Upper lobe of left lung (tissue), 4 donors: ENCODE data around the gene ESPNL.

Source experiments
- POLR2A ChIP-seq, 4 donors: fragments of 450-650 bp; IDR thresholded peaks; one replicate each; pipeline ENCODE4 v1.5.1; 2016 to 2017; ENCODE audit warnings: antibody characterized with exemption in 4 of 4, mild to moderate bottlenecking in 2 of 4
- POLR2AphosphoS5 ChIP-seq, 2 donors: sonication (generic); formaldehyde crosslinking; IDR thresholded peaks; one replicate each; pipeline ENCODE4 v1.5.1; 2017; ENCODE audit warnings: antibody characterized with exemption in 2 of 2
- TF ChIP-seq, protein P1 (sequence below), 6 experiments: fragments of 450-650 bp in 4 of 6; fragments of 200-600 bp in 2 of 6; sonication (generic) in 2 of 6; IDR thresholded peaks; one replicate each; pipeline ENCODE4 v1.5.1; 2016 to 2019; ENCODE audit warnings: antibody characterized with exemption in 6 of 6

DNA sequence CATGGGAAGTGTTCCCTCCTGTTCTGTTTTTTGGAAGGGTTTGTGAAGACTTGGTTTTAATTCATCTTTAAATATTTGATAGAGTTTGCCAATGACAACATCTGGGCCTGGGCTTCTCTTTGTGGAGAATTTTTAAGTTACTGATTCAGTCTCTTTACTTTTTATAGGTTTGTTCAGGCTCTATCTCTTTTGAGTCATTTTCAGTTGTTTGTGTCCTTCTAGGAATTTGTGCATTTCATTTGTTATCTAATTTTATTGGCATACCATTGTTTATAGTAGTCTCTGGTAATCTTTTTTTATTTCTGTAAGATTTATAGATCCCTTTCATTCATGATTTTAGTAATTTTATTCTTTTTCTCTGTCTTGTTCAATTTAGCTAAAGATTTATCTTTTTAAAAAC is 24.7 kb upstream of the ESPNL start:
- TF ChIP-seq POLR2A (IDR thresholded peaks at IDR 0.05), result no peak
- TF ChIP-seq, protein P1, sequence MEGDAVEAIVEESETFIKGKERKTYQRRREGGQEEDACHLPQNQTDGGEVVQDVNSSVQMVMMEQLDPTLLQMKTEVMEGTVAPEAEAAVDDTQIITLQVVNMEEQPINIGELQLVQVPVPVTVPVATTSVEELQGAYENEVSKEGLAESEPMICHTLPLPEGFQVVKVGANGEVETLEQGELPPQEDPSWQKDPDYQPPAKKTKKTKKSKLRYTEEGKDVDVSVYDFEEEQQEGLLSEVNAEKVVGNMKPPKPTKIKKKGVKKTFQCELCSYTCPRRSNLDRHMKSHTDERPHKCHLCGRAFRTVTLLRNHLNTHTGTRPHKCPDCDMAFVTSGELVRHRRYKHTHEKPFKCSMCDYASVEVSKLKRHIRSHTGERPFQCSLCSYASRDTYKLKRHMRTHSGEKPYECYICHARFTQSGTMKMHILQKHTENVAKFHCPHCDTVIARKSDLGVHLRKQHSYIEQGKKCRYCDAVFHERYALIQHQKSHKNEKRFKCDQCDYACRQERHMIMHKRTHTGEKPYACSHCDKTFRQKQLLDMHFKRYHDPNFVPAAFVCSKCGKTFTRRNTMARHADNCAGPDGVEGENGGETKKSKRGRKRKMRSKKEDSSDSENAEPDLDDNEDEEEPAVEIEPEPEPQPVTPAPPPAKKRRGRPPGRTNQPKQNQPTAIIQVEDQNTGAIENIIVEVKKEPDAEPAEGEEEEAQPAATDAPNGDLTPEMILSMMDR (IDR thresholded peaks at IDR 0.05), result no peak
- TF ChIP-seq POLR2AphosphoS5 (IDR thresholded peaks at IDR 0.05), result no peak
